Gastroesophageal sphincter (tissue), 4 donors: ENCODE measurements around the gene PTPRN2. TPM values are rescaled to one million over a fixed set of nuclear protein-coding genes. Genes with fewer than 3 reads are reported as not detected.
"Not testable (repeated sequence)": the region's sequence is repeated elsewhere in the genome, so short reads cannot be mapped to it uniquely, and the experiment has no call there.

Experiments used
- ATAC-seq: fragments of 150-250 bp; one replicate; pipeline ENCODE4 v1.9.1; 2016; ENCODE audit warnings: mild to moderate bottlenecking, moderate library complexity
- H3K27ac ChIP-seq, 4 donors: fragments of 200-600 bp; sonication (generic) in 3 of 4; 1 replicate in 3 of 4; 2 replicates in 1 of 4; pipeline ENCODE4 v1.5.1; 2016 to 2019
- H3K27me3 ChIP-seq: fragments of 200-600 bp; sonication (generic); one replicate; pipeline ENCODE4 v1.5.1; 2019
- H3K36me3 ChIP-seq, 2 donors: fragments of 200-600 bp; sonication (generic); one replicate each; pipeline ENCODE4 v1.5.1; 2019; ENCODE audit warnings: control low read depth in 1 of 2
- H3K4me1 ChIP-seq, 3 donors: fragments of 200-600 bp; sonication (generic); 1 replicate in 2 of 3; 2 replicates in 1 of 3; pipeline ENCODE4 v1.5.1; 2016 to 2019; ENCODE audit warnings: control low read depth in 2 of 3
- H3K4me3 ChIP-seq, 2 donors: fragments of 200-600 bp; sonication (generic); one replicate each; pipeline ENCODE4 v1.5.1; 2019; ENCODE audit warnings: mild to moderate bottlenecking in 1 of 2, moderate library complexity in 1 of 2
- H3K9me3 ChIP-seq, 3 donors: fragments of 200-600 bp; sonication (generic); one replicate each; pipeline ENCODE4 v1.5.1; 2017 to 2019; ENCODE audit warnings: control low read depth in 2 of 3
- CTCF ChIP-seq, 4 experiments: fragments of 200-600 bp in 2 of 4; fragments of 450-650 bp in 2 of 4; sonication (generic) in 1 of 4; IDR thresholded peaks; one replicate each; pipeline ENCODE4 v1.5.1; 2017 to 2019; ENCODE audit warnings: antibody characterized with exemption in 4 of 4, mild to moderate bottlenecking in 2 of 4, moderate library complexity in 2 of 4
- EP300 ChIP-seq: sonication (generic); formaldehyde crosslinking; IDR thresholded peaks from one replicate; pipeline ENCODE4 v1.6.1; 2017; ENCODE audit warnings: antibody characterized with exemption, mild to moderate bottlenecking
- POLR2A ChIP-seq, 2 donors: fragments of 450-650 bp; IDR thresholded peaks; one replicate each; pipeline ENCODE4 v1.6.1; 2017; ENCODE audit warnings: antibody characterized with exemption in 2 of 2, mild to moderate bottlenecking in 2 of 2, moderate library complexity in 1 of 2
- POLR2AphosphoS5 ChIP-seq: sonication (generic); formaldehyde crosslinking; IDR thresholded peaks from one replicate; pipeline ENCODE4 v1.6.1; 2017; ENCODE audit warnings: antibody characterized with exemption
- WGBS, 2 donors: methylation state at CpG; one replicate each; pipeline ENCODE4 v1.1.5; 2018; ENCODE audit warnings: low coverage in 1 of 2; 5-methylcytosine and 5-hydroxymethylcytosine counted together
- total RNA-seq, 4 donors: library from RNA; depleted of rRNA; stranded (reverse); fragments of >200 nt; gene quantifications; one replicate each; pipeline ENCODE4 v1.1.0, GENCODE V29; 2016

PTPRN2 gene
- total RNA-seq, 4 donors from 2014 or later: 1.7 to 4.7 (median 3.3) TPM

- Histone ChIP-seq H3K4me3 (no peak overlapping the region), H3K36me3 (no peaks in the 10 kb centered on the region), H3K4me1 (no peaks in the 10 kb centered on the region), H3K27me3 (peaks cover 53% of the 10 kb centered on the region), H3K9me3 (no peaks in the 10 kb centered on the region), H3K27ac (no peak overlapping the region)
- no peak for TF ChIP-seq POLR2AphosphoS5
- 94% methylated on average over 8 of the region's 9 CpGs; no CpG with 5 or more reads in 1 of the 2 donors for WGBS, 2 donors
- no peak for ATAC-seq
These were observed 61.1 kb downstream of the PTPRN2 start for GRCh38 chr7:158526531-158526930.

GRCh38 chr7:158525648-158526484 lies 61.8 kb downstream of the PTPRN2 start:
- Histone ChIP-seq H3K27me3 (peaks cover 53% of the 10 kb centered on the region), H3K4me3 (no peak overlapping the region), H3K27ac (no peak overlapping the region), H3K4me1 (no peaks in the 10 kb centered on the region), H3K36me3 (no peaks in the 10 kb centered on the region), H3K9me3 (no peaks in the 10 kb centered on the region)
- 81 to 83% methylated on average over 7 to 10 of the region's 29 CpGs for WGBS, 2 donors
- peak; percentile 19 for ATAC-seq
- TF ChIP-seq EP300 (no peak), POLR2AphosphoS5 (no peak), POLR2A (IDR thresholded peaks at IDR 0.05) (no peak), CTCF (IDR thresholded peaks at IDR 0.05) (no peak)

- WGBS, 2 donors: 57 to 89% methylated on average over 3 to 4 of the region's 24 CpGs
- no peaks in the 10 kb centered on the region for H3K36me3 ChIP-seq
- no peak for ATAC-seq
- TF ChIP-seq POLR2AphosphoS5 (no peak), EP300 (no peak), POLR2A (IDR thresholded peaks at IDR 0.05) (no peak), CTCF (IDR thresholded peaks at IDR 0.05) (no peak)
- H3K27me3 ChIP-seq: peaks cover 53% of the 10 kb centered on the region
- H3K9me3 ChIP-seq: no peaks in the 10 kb centered on the region
- H3K27ac ChIP-seq: no peak overlapping the region
- no peak overlapping the region for H3K4me3 ChIP-seq
- H3K4me1 ChIP-seq: no peaks in the 10 kb centered on the region
These were observed 62.6 kb downstream of the PTPRN2 start for GRCh38 chr7:158524749-158525635.

GRCh38 chr7:158524286-158524685 lies 63.3 kb downstream of the PTPRN2 start:
- not testable (repeated sequence) for H3K36me3 ChIP-seq, H3K9me3 ChIP-seq, H3K4me1 ChIP-seq, H3K4me3 ChIP-seq, H3K27ac ChIP-seq, ATAC-seq
- H3K27me3 ChIP-seq: peaks cover 49% of the 10 kb centered on the region
- no CpG with 5 or more reads among the region's 14 CpGs for WGBS, 2 donors

GRCh38 chr7:158523877-158524276 lies 63.7 kb downstream of the PTPRN2 start:
- peaks cover 50% of the 10 kb centered on the region for H3K27me3 ChIP-seq
- not testable (repeated sequence) for H3K9me3 ChIP-seq, H3K4me1 ChIP-seq, H3K4me3 ChIP-seq, ATAC-seq, H3K36me3 ChIP-seq, H3K27ac ChIP-seq
- no CpG with 5 or more reads among the region's 11 CpGs for WGBS, 2 donors

GRCh38 chr7:158523165-158523856 lies 64.3 kb downstream of the PTPRN2 start:
- H3K36me3 ChIP-seq, H3K9me3 ChIP-seq, ATAC-seq, H3K27ac ChIP-seq, H3K4me3 ChIP-seq, H3K4me1 ChIP-seq: not testable (repeated sequence)
- peaks cover 54% of the 10 kb centered on the region for H3K27me3 ChIP-seq
- 84 to 100% methylated on average over 2 to 3 of the region's 26 CpGs for WGBS, 2 donors

- H3K27ac ChIP-seq, H3K36me3 ChIP-seq, H3K4me1 ChIP-seq, H3K4me3 ChIP-seq, H3K9me3 ChIP-seq, ATAC-seq: not testable (repeated sequence)
- peaks cover 53% of the 10 kb centered on the region for H3K27me3 ChIP-seq
- 80 to 84% methylated on average over 2 to 8 of the region's 18 CpGs for WGBS, 2 donors
These were observed 65.8 kb downstream of the PTPRN2 start for GRCh38 chr7:158521795-158522194.
